ENCODE measurements around the gene FERMT3.

Gene FERMT3

DNA sequence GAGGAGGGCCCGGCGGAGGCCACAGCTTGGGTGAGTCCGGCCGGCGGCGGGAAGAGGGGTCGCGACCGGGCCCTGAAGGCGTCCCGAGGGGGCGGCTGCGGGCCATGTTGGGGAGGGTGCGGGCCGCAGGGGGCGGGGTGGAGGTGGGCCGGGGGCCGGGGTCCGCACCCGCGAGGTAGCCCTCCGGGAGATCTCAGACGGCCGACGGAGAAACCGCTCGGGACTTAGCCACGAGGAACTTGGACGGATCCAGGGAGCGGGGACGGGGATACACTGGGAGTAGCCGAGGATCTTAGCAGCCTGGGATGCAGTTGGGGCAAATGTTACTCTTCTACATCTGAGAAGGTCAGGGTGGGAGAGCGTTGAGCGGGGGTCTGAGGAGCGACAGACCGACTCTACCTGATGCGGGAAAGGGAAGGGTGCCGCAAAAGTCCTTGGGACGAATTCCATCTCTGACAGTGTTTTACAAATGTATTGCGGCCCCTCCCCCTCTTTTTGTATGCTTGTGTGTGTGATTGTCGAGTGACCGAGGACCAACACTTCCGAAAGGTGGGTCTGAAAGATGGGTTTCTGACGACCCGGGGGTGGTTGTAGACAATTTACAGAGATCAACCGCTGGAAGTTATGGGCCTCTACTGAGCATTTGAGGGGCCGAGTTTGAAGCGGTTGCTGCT lies 19.9 kb upstream of the FERMT3 start:
- peak; percentile 54 for DNase-seq

- no peak for DNase-seq
Observed at GRCh38 chr11:64192434-64192833, 14.1 kb upstream of the FERMT3 start.

DNA sequence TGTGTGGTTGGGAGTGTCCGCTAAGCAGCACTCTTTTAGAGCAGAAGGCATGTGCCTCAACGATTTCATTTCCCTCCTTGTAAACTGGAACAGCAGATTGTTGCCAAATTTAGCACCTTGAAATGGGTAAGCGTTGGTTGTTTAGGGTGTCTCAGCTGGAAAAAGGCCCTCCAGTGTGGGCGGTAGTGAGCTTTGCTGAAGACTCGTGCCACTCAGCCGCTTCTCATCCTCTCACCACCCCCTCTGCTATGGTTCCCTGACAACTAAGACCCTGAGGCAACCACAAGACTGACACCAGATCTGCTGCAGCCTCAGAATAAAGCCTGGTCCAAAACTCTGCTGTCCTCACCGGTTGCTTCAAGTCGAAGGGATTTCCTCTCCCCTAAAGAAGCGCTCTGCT lies 9.9 kb upstream of the FERMT3 start:
- no peak for DNase-seq

GRCh38 chr11:64198511-64198910 lies 8.0 kb upstream of the FERMT3 start:
- DNase-seq, result no peak

GRCh38 chr11:64201543-64201942 lies 5.0 kb upstream of the FERMT3 start:
- DNase-seq, result no peak

DNA sequence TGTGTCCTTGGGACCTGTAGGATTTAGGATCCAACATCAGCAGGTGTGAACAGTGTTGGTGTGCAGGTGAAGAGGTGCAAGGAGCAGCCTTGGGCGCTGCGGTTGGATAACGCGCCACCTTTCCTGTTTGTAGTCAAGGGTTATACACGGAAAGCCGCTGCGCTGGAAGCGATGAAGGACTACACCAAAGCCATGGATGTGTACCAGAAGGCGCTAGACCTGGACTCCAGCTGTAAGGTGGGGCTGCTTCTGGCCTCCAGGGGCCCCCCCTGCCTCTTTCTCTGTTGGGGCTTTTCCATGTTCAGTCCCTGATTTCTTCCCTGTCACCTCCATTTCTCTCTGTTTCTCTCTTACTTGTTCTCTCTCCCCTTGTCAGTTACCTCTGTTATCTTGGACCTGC lies 3.5 kb upstream of the FERMT3 start:
- no peak for DNase-seq

GRCh38 chr11:64203421-64204079 lies 3.0 kb upstream of the FERMT3 start:
- no peak for DNase-seq

GRCh38 chr11:64204080-64204440 lies 2.5 kb upstream of the FERMT3 start:
- DNase-seq, result no peak

GRCh38 chr11:64204464-64204989 lies 2.0 kb upstream of the FERMT3 start:
- peak; percentile 90 for DNase-seq

GRCh38 chr11:64207256-64208085 lies 950 bp downstream of the FERMT3 start:
- peak; percentile 81 for DNase-seq

GRCh38 chr11:64208086-64208795 lies 1.7 kb downstream of the FERMT3 start:
- no peak for DNase-seq

- DNase-seq, result no peak
Observed at GRCh38 chr11:64208796-64209562, 2.5 kb downstream of the FERMT3 start.

- no peak for DNase-seq
Observed at GRCh38 chr11:64209563-64209843, 3.0 kb downstream of the FERMT3 start.

- DNase-seq, result no peak
Observed at GRCh38 chr11:64210301-64211020, 3.9 kb downstream of the FERMT3 start.

DNA sequence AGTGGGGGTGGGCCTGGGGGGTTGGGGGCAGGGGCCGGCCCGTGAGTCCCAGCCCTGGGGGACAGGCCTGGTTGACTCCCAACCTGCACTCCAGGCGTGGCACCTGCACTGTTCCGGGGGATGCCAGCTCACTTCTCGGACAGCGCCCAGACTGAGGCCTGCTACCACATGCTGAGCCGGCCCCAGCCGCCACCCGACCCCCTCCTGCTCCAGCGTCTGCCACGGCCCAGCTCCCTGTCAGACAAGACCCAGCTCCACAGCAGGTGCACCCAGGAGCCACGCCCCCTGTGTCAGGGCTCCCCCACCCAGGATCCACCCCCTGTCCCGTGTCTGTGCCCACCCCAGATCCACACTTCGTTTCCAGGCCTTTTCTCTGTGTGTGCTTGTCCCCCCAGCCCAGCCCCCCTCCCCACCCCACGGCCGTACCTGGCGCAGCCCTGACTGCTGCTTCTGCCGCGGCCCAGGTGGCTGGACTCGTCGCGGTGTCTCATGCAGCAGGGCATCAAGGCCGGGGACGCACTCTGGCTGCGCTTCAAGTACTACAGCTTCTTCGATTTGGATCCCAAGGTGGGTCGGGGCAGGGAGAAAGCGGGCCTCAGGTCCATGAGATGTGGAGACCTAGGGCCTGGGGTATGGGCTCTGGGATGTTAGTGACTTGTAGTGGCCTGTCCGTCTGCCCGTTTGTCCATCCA lies 4.8 kb downstream of the FERMT3 start:
- no peak for DNase-seq

DNA sequence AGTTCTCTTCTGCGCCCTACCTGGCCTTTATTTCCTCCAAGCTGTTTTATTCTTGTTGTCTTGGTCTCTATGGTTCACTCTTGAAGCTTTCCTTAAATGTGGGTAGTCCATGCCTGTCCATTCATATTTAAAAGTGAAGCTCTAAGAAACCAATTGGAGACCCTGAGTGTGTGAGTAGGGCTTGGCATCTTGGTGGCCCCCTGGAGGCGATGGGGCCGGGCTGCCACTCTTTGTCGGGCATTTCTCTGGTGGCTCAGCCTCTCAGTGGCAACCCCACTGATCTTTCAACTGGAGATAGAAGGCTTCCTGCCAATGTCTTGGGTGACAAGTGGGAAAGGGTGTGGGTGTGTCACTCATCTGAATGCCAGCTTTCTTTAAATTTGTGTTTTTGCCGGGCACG lies 10.4 kb downstream of the FERMT3 start:
- DNase-seq, result no peak

- no peak for DNase-seq
Observed at GRCh38 chr11:64218628-64219353, 12.3 kb downstream of the FERMT3 start.

GRCh38 chr11:64219354-64219684 lies 12.8 kb downstream of the FERMT3 start:
- DNase-seq, result no peak

- DNase-seq, result no peak
Observed at GRCh38 chr11:64219755-64220154, 13.2 kb downstream of the FERMT3 start.

- DNase-seq, result no peak
Observed at GRCh38 chr11:64220271-64220670, 13.8 kb downstream of the FERMT3 start.

GRCh38 chr11:64220798-64221197 lies 14.3 kb downstream of the FERMT3 start:
- no peak for DNase-seq

Measured in CD4-positive, alpha-beta T cell treated with Interleukin-21 for 1 hour (primary cell).